Parathyroid adenoma (tissue), 2 donors: ENCODE results near the gene ETFB.

ENCODE experiments used
- H2AFZ ChIP-seq: fragments of 300-600 bp; sonication (generic); one replicate; pipeline ENCODE4 v1.7.0; 2017; ENCODE audit warnings: antibody characterized with exemption, mild to moderate bottlenecking
- H3K27ac ChIP-seq: fragments of 300-600 bp; sonication (generic); one replicate; pipeline ENCODE4 v1.7.0; 2017
- H3K27me3 ChIP-seq: fragments of 300-600 bp; sonication (generic); one replicate; pipeline ENCODE4 v1.7.0; 2017; ENCODE audit warnings: low read length; ENCODE audit not compliant: control insufficient read depth, insufficient read depth
- H3K36me3 ChIP-seq: fragments of 300-600 bp; sonication (generic); one replicate; pipeline ENCODE4 v1.7.0; 2017; ENCODE audit warnings: low read length; ENCODE audit not compliant: control insufficient read depth, insufficient read depth
- H3K4me1 ChIP-seq: fragments of 300-600 bp; sonication (generic); one replicate; pipeline ENCODE4 v1.7.0; 2017; ENCODE audit warnings: control low read depth
- H3K4me2 ChIP-seq: fragments of 300-600 bp; sonication (generic); one replicate; pipeline ENCODE4 v1.7.0; 2017; ENCODE audit warnings: low read length
- H3K4me3 ChIP-seq: fragments of 300-600 bp; sonication (generic); one replicate; pipeline ENCODE4 v1.7.0; 2017; ENCODE audit warnings: low read depth, low read length
- H3K79me2 ChIP-seq: fragments of 300-600 bp; sonication (generic); one replicate; pipeline ENCODE4 v1.7.0; 2017; ENCODE audit warnings: control low read depth
- H3K9ac ChIP-seq: fragments of 300-600 bp; sonication (generic); one replicate; pipeline ENCODE4 v1.7.0; 2017; ENCODE audit warnings: mild to moderate bottlenecking
- H3K9me3 ChIP-seq: fragments of 300-600 bp; sonication (generic); one replicate; pipeline ENCODE4 v1.7.0; 2017; ENCODE audit warnings: low read length; ENCODE audit not compliant: control insufficient read depth
- TF ChIP-seq, protein P1 (sequence below): fragments of 300-600 bp; sonication (generic); IDR thresholded peaks from one replicate; pipeline ENCODE4 v1.7.0; 2017; ENCODE audit warnings: antibody characterized with exemption, mild to moderate bottlenecking
- donor health status: primary hyperparathyroidism.

Gene ETFB

DNA sequence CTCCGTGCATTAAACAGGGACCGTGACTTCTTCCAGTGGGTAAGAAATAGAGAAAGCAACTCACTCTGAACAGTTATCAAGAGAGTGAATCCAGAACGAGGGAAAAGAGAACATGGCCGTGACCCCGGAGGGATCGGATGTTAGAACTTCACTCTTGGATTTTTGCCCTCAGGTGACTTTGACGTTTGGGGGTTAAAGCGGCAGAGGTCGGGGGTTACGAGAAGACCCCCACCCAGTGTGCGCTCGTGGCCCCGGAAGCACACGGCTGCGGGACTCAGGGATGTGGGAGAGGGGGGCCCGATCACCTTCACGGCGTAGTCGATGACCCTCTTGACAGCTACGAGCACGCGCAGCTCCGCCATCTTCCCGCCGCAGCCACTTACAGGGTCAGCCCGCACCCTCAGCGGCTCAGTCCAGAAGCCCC, at the start of gene ETFB:
Gene ETFB (minus strand): TSS at position 424 of the 424 bp plus-strand sequence. CDS start 62 bp downstream, at position 362.
- Histone ChIP-seq H3K79me2 (peaks cover 20% of the 10 kb centered on the region), H3K4me1 (peaks cover 10% of the 10 kb centered on the region), H3K9ac (peak within 1 kb of the TSS; percentile 95), H3K27me3 (no peaks in the 10 kb centered on the region), H3K9me3 (no peaks in the 10 kb centered on the region), H3K4me2 (peak within 1 kb of the TSS; percentile 100), H3K4me3 (peak within 1 kb of the TSS; percentile 97), H2AFZ (peak within 1 kb of the TSS; percentile 100), H3K36me3 (no peaks in the 10 kb centered on the region), H3K27ac (peak within 1 kb of the TSS; percentile 98)
- TF ChIP-seq, protein P1, sequence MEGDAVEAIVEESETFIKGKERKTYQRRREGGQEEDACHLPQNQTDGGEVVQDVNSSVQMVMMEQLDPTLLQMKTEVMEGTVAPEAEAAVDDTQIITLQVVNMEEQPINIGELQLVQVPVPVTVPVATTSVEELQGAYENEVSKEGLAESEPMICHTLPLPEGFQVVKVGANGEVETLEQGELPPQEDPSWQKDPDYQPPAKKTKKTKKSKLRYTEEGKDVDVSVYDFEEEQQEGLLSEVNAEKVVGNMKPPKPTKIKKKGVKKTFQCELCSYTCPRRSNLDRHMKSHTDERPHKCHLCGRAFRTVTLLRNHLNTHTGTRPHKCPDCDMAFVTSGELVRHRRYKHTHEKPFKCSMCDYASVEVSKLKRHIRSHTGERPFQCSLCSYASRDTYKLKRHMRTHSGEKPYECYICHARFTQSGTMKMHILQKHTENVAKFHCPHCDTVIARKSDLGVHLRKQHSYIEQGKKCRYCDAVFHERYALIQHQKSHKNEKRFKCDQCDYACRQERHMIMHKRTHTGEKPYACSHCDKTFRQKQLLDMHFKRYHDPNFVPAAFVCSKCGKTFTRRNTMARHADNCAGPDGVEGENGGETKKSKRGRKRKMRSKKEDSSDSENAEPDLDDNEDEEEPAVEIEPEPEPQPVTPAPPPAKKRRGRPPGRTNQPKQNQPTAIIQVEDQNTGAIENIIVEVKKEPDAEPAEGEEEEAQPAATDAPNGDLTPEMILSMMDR, result no peak

DNA sequence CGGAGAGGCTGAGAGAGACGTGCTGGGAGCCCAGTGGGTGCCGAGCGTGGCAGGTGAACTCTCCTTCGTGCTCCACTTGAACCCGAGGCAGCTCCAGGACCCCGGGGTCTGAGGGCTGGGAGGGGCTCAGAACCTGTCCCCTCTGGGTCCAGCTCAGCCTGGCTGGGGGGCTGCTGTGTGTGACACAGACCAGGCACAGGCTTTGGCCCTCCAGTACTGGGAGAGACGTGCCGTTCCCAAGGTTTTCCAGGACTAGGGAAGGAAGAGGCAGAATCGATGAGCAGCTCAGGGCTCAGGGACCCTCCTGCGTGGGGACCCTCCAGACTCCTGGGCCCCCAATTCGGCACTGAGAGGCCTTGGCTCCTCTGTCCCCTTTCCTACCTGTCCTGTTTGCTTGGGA, 49.0 kb upstream of the ETFB start:
- H3K4me1 ChIP-seq, result peaks cover 9% of the 10 kb centered on the region
- no peaks in the 10 kb centered on the region for H3K36me3 ChIP-seq
- no peaks in the 10 kb centered on the region for H3K79me2 ChIP-seq
- no peak overlapping the region for H3K4me2 ChIP-seq
- TF ChIP-seq, protein P1, result no peak
- H3K27me3 ChIP-seq, result no peaks in the 10 kb centered on the region
- no peak overlapping the region for H3K9ac ChIP-seq
- no peak overlapping the region for H3K4me3 ChIP-seq
- no peak overlapping the region for H2AFZ ChIP-seq
- no peaks in the 10 kb centered on the region for H3K9me3 ChIP-seq
- H3K27ac ChIP-seq, result no peak overlapping the region

DNA sequence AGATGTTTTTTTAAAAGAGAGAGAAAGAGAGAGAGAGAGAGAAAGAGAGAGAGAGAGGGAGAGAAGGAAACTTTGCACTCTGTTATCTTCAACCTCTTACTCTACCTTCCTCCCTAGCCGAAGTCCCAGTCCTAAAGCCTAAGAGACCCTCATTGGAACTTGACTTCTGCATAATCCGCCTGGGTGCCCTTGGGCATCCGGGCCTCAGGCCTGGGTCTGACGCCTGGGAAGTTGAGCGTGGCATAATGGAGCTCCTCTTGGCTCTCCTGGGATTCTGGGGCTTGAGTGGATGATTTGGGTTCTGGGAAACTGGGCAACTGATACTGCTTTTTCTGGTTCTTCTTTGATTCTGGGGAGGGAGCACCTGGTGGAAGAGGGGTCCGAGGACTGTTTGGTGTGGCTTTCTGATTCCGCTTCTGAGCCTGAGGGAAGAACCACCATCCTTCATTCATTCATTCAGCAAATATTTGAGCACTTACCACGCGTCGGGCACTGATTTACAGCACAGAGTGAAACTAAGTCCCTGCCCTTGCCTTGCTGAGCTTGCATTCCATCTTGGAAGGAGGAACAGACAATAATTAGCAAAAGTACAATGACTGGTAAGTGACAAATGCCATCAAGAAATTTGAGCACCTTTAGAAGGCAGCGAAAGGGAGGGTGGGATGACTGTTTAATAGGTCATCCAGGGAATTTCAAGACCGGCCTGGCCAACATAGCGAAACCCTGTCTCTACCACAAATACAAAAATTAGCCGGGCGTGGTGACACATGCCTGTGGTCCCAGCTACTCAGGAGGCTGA, 45.0 kb upstream of the ETFB start:
- TF ChIP-seq, protein P1, result no peak

DNA sequence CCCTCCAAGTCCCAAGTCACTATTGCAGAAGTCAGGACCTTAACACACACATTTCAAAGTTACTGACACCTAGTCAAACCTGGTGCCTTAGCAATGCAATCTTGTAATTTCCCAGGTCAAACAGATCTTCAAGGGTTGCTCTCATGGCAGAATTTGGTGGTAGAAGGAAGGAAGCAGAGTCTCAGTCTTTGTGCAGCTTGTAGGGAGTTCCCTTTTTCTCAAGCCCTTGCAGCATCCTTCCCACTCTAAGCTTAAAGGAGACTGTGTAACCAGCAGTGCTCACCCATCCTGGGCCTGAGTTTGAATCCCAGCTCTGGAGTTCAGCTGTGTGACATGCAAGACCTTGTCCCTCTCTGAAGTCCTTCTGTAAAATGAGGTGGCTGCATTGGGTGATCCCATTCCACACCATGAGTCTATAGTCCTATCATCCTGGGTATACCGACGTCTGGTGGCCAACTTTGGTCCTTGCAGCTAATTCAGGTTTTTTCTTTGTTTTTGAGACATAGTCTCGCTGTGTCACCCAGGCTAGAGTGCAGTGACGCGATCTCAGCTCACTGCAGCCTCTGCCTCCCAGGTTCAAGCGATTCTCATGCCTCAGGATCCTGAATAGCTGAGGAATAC, 41.4 kb upstream of the ETFB start:
- Histone ChIP-seq H3K79me2 (no peaks in the 10 kb centered on the region), H3K27ac (no peak overlapping the region), H3K4me2 (no peak overlapping the region), H3K4me1 (peaks cover 2% of the 10 kb centered on the region), H2AFZ (no peak overlapping the region), H3K4me3 (no peak overlapping the region), H3K27me3 (no peaks in the 10 kb centered on the region), H3K9ac (no peak overlapping the region), H3K36me3 (no peaks in the 10 kb centered on the region), H3K9me3 (no peaks in the 10 kb centered on the region)
- TF ChIP-seq, protein P1, result peak; percentile 32

More for the DNA sequence above, 45.0 kb upstream of the ETFB start:
- no peaks in the 10 kb centered on the region for H3K9me3 ChIP-seq
- no peak overlapping the region for H3K27ac ChIP-seq
- H3K9ac ChIP-seq, result no peak overlapping the region
- H3K79me2 ChIP-seq, result no peaks in the 10 kb centered on the region
- peaks cover 9% of the 10 kb centered on the region for H3K4me1 ChIP-seq
- no peak overlapping the region for H2AFZ ChIP-seq
- no peaks in the 10 kb centered on the region for H3K36me3 ChIP-seq
- H3K27me3 ChIP-seq, result no peaks in the 10 kb centered on the region
- no peak overlapping the region for H3K4me2 ChIP-seq
- no peak overlapping the region for H3K4me3 ChIP-seq
